IMR-90 (cell line): ENCODE results near the gene GRPEL2. TPM values are rescaled to one million over a fixed set of nuclear protein-coding genes. Genes with fewer than 3 reads are reported as not detected.

ENCODE experiments used
- ATAC-seq: fragments of 200-7000 bp; cut with Tn5 transposase; 2 replicates; pipeline ENCODE4 v1.9.1; 2020; ENCODE audit warnings: low read depth, mild to moderate bottlenecking, moderate library complexity
- BruUV-seq: library from RNA; stranded (reverse); fragments of 400-500 nt; replicated peaks from 2 replicates; lab custom pipeline; 2021; lab: Mats Ljungman, UMichigan
- CTCF ChIA-PET: fragments of 300-600 bp; formaldehyde crosslinking; extraction: SDS; loops from one replicate; lab custom pipeline; 2021; ENCODE audit warnings: antibody characterized with exemption; lab: Yijun Ruan, JAX
- POLR2A ChIA-PET: fragments of 300-600 bp; sonication (Branson Sonifier 250); formaldehyde crosslinking; loops from one replicate; lab custom pipeline; 2022; ENCODE audit warnings: antibody characterized with exemption; ENCODE audit not compliant: unreplicated experiment; lab: Charles Lee
- DNase-seq: peaks from one replicate; pipeline ENCODE4 v3.0.0; 2013
- H2AFZ ChIP-seq: replicated peaks from 2 replicates; pipeline ENCODE3; 2013; ENCODE audit warnings: low read length, mild to moderate bottlenecking; ENCODE audit not compliant: poor library complexity
- H2AK5ac ChIP-seq: 2 replicates; pipeline ENCODE4 v1.6.1; 2013; ENCODE audit warnings: low read depth, low read length, inconsistent platforms
- H2AK9ac ChIP-seq: replicated peaks from 2 replicates; pipeline ENCODE3; 2013; ENCODE audit warnings: mild to moderate bottlenecking, low read depth, low read length, moderate library complexity; ENCODE audit not compliant: poor library complexity
- H2BK120ac ChIP-seq: 2 replicates; pipeline ENCODE4 v1.6.1; 2013; ENCODE audit warnings: low read depth, low read length, inconsistent platforms
- H2BK15ac ChIP-seq: 3 replicates; pipeline ENCODE4 v1.6.1; 2013; ENCODE audit warnings: low read depth, low read length, inconsistent platforms
- H2BK20ac ChIP-seq: 2 replicates; pipeline ENCODE4 v1.6.1; 2013; ENCODE audit warnings: low read depth, mild to moderate bottlenecking, inconsistent platforms, low read length, moderate library complexity
- H2BK5ac ChIP-seq: 2 replicates; pipeline ENCODE4 v1.6.1; 2013; ENCODE audit warnings: mild to moderate bottlenecking, low read depth, low read length, inconsistent platforms; ENCODE audit not compliant: poor library complexity, severe bottlenecking
- H3K14ac ChIP-seq: replicated peaks from 2 replicates; pipeline ENCODE4 v1.6.1; 2013; ENCODE audit warnings: low read depth, low read length, inconsistent platforms
- H3K18ac ChIP-seq: 2 replicates; pipeline ENCODE4 v1.6.1; 2013; ENCODE audit warnings: low read depth, low read length, control low read depth
- H3K23ac ChIP-seq: 2 replicates; pipeline ENCODE4 v1.6.1; 2013; ENCODE audit warnings: low read depth, low read length, inconsistent platforms
- H3K27ac ChIP-seq: 2 replicates; pipeline ENCODE4 v1.5.1; 2013; ENCODE audit warnings: mild to moderate bottlenecking, control low read depth, low read length; ENCODE audit not compliant: insufficient read depth
- H3K27me3 ChIP-seq: 2 replicates; pipeline ENCODE4 v1.6.1; 2013; ENCODE audit warnings: low read length; ENCODE audit not compliant: control insufficient read depth, insufficient read depth
- H3K36me3 ChIP-seq: 2 replicates; pipeline ENCODE4 v1.6.1; 2013; ENCODE audit warnings: low read length, mixed read lengths; ENCODE audit not compliant: control insufficient read depth, insufficient read depth
- H3K4ac ChIP-seq: 2 replicates; pipeline ENCODE4 v1.6.1; 2013; ENCODE audit warnings: low read depth, low read length, inconsistent platforms
- H3K4me1 ChIP-seq: 2 replicates; pipeline ENCODE4 v1.6.1; 2013; ENCODE audit warnings: low read length, mixed read lengths; ENCODE audit not compliant: control insufficient read depth, insufficient read depth
- H3K4me2 ChIP-seq: 2 replicates; pipeline ENCODE4 v1.6.1; 2013; ENCODE audit warnings: low read depth, mild to moderate bottlenecking, control low read depth, low read length, moderate library complexity
- H3K4me3 ChIP-seq: 2 replicates; pipeline ENCODE4 v1.5.1; 2013; ENCODE audit warnings: low read depth, mild to moderate bottlenecking, control low read depth, low read length, moderate library complexity; ENCODE audit not compliant: insufficient read depth
- H3K56ac ChIP-seq: 2 replicates; pipeline ENCODE4 v1.6.1; 2013; ENCODE audit warnings: low read length, inconsistent platforms; ENCODE audit not compliant: insufficient read depth; ENCODE audit errors: extremely low read depth
- H3K79me1 ChIP-seq, 2 experiments: 2 replicates each; pipeline ENCODE4 v1.6.1; 2013; ENCODE audit warnings: low read length in 2 of 2, inconsistent platforms in 1 of 2, low read depth in 1 of 2
- H3K9ac ChIP-seq: 2 replicates; pipeline ENCODE4 v1.6.1; 2013; ENCODE audit warnings: low read depth, low read length, control low read depth
- H3K9me1 ChIP-seq: 2 replicates; pipeline ENCODE4 v1.6.1; 2013; ENCODE audit warnings: low read length, inconsistent platforms; ENCODE audit not compliant: insufficient read depth
- H3K9me3 ChIP-seq: 2 replicates; pipeline ENCODE4 v1.6.1; 2013; ENCODE audit warnings: low read length; ENCODE audit not compliant: control insufficient read depth, insufficient read depth
- H4K20me1 ChIP-seq: 2 replicates; pipeline ENCODE4 v1.6.1; 2013; ENCODE audit warnings: low read length, inconsistent platforms; ENCODE audit not compliant: insufficient read depth
- H4K5ac ChIP-seq: 2 replicates; pipeline ENCODE4 v1.6.1; 2013; ENCODE audit warnings: mild to moderate bottlenecking, low read depth, low read length, control low read depth
- H4K8ac ChIP-seq, 2 experiments: 2 replicates each; pipeline ENCODE4 v1.6.1; 2013; ENCODE audit warnings: low read depth in 2 of 2, low read length in 2 of 2, control low read depth in 1 of 2, inconsistent platforms in 1 of 2
- H4K91ac ChIP-seq: 2 replicates; pipeline ENCODE4 v1.6.1; 2013; ENCODE audit warnings: low read depth, low read length, inconsistent platforms; ENCODE audit not compliant: insufficient read depth
- BHLHE40 ChIP-seq: fragments of 150-350 bp; IDR thresholded peaks from 2 replicates; pipeline ENCODE4 v1.6.1; 2016; ENCODE audit warnings: mild to moderate bottlenecking, low read depth, low read length
- CEBPB ChIP-seq: IDR thresholded peaks from 2 replicates; pipeline ENCODE4 v1.6.1; 2012; ENCODE audit warnings: low read depth, low read length, improper control_type of control experiment
- CHD1 ChIP-seq: IDR thresholded peaks from 2 replicates; pipeline ENCODE4 v1.6.1; 2012; ENCODE audit warnings: low read depth, low read length, improper control_type of control experiment
- ELK1 ChIP-seq: fragments of 150-350 bp; IDR thresholded peaks from 2 replicates; pipeline ENCODE4 v1.6.1; 2016; ENCODE audit warnings: low read depth, mild to moderate bottlenecking, low read length, moderate library complexity, borderline replicate concordance
- FOS ChIP-seq: fragments of 150-350 bp; IDR thresholded peaks from 2 replicates; pipeline ENCODE4 v1.6.1; 2016; ENCODE audit warnings: low read depth, low read length
- MAZ ChIP-seq: IDR thresholded peaks from 2 replicates; pipeline ENCODE4 v1.6.1; 2012; ENCODE audit warnings: low read depth, mild to moderate bottlenecking, low read length, improper control_type of control experiment, moderate library complexity, borderline replicate concordance
- NFE2L2 ChIP-seq: fragments of 150-350 bp; IDR thresholded peaks from 2 replicates; pipeline ENCODE4 v1.6.1; 2016; ENCODE audit warnings: low read depth, mild to moderate bottlenecking, low read length
- POLR2A ChIP-seq: IDR thresholded peaks from 2 replicates; pipeline ENCODE4 v1.6.1; 2012; ENCODE audit warnings: mild to moderate bottlenecking, low read depth, low read length
- RAD21 ChIP-seq: IDR thresholded peaks from 2 replicates; pipeline ENCODE4 v1.6.1; 2012; ENCODE audit warnings: low read length, improper control_type of control experiment
- SMC3 ChIP-seq: fragments of 150-350 bp; IDR thresholded peaks from 2 replicates; pipeline ENCODE4 v1.6.1; 2016; ENCODE audit warnings: low read depth, mild to moderate bottlenecking, antibody characterized with exemption, low read length, moderate library complexity
- WGBS, 2 experiments: methylation state at CpG; one replicate each; pipeline versions ENCODE4 v1.1.5 to v1.1.7; 2013; ENCODE audit warnings: missing lambda C conversion rate in 2 of 2; ENCODE audit not compliant: insufficient read length in 1 of 2; ENCODE audit errors: extremely low coverage in 2 of 2; 5-methylcytosine and 5-hydroxymethylcytosine counted together
- dilution Hi-C: fragments of 300-500 bp; cut with HindIII; formaldehyde crosslinking; loops from one replicate; pipeline ENCODE4 v1.14.3; 2018; ENCODE audit warnings: low sequenced_read_pairs; ENCODE audit not compliant: unreplicated experiment
- in situ Hi-C: fragments of 300-500 bp; cut with MboI; formaldehyde crosslinking; loops from 3 replicates; pipeline ENCODE4 v1.14.3; 2019; ENCODE audit warnings: low sequenced_read_pairs, inconsistent platforms, mixed read lengths
- intact Hi-C: fragments of 100-400 bp; cut with micrococcal nuclease; formaldehyde crosslinking; loops from 2 replicates; pipeline ENCODE4 v1.10.0; 2022
- polyA plus RNA-seq, 3 experiments: library from polyadenylated mRNA; depleted of rRNA; stranded (reverse); fragments of >200 nt; gene quantifications; 2 replicates each; pipeline ENCODE4 v1.2.3, GENCODE V29; 2012; ENCODE audit warnings: low replicate concordance in 1 of 3
- total RNA-seq: library from RNA; depleted of rRNA; stranded (reverse); fragments of >200 nt; gene quantifications from 2 replicates; pipeline ENCODE4 v1.2.3, GENCODE V29; 2012

Gene GRPEL2
- total and polyA plus RNA-seq, 2 of the 4 experiments (the other 2 are of a cell fraction): 6.2 to 18.1 TPM

DNA sequence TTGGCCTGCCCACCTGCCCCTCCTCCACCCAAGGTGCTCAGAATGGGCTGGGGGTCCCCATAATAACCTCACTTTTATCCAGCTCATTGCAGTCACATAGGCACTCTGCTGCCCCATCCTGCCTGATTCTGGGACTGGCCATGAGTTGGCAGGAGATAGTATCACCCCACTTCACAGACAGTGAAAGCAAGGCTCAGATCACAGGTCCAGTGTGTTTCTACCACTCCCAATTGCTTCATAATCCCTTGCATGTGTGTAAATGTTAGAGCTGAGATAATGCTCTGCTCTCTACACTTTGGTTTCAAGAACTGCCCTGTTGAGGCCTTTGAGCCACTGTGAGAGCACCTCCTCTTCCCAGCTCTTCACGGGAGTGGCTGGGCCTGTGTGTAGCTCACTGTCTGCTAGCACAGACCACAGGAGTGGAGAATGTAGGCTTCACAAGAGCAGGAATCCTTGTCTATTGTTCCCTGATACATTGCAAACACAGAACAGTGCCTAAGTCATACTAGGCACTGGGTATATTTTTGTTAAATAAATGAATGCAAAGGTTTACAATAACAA is 20.9 kb downstream of the GRPEL2 start:
- Histone ChIP-seq H3K79me1 (no peaks in the 10 kb centered on the region; a peak in 1 of 4 replicates), H3K4me3 (no peak overlapping the region), H3K14ac (no peak overlapping the region), H3K9me1 (peaks cover 5% of the 10 kb centered on the region; the same call in 1 of the 2 replicates), H3K27ac (no peak overlapping the region), H4K8ac (no peak overlapping the region), H3K9ac (no peak overlapping the region), H2AFZ (no peak overlapping the region), H3K4me2 (no peak overlapping the region), H3K4me1 (0 out of 2 replicates have a peak, but pooled peaks cover 2% of the 10 kb centered on the region), H2AK5ac (no peak overlapping the region), H2AK9ac (no peak overlapping the region), H2BK5ac (no peak overlapping the region), H3K56ac (no peak overlapping the region), H2BK20ac (no peak overlapping the region), H3K4ac (no peak overlapping the region), H3K9me3 (no peaks in the 10 kb centered on the region), H4K91ac (no peak overlapping the region), H4K5ac (no peak overlapping the region), H4K20me1 (no peaks in the 10 kb centered on the region), H3K27me3 (no peaks in the 10 kb centered on the region), H2BK15ac (no peak overlapping the region), H2BK120ac (no peak overlapping the region), H3K18ac (no peak overlapping the region), H3K36me3 (no peaks in the 10 kb centered on the region), H3K23ac (0 out of 2 replicates have a peak overlapping the region, but pooled peaks have one; percentile 47)
- dilution Hi-C loops: no loop called here
- no TSS peak for BruUV-seq
- ChIA-PET POLR2A (no interaction called here), CTCF (interaction anchor here (0.5 to 2.3 kb wide), 4 partner anchors 8 to 195 kb away, joined by 3 to 14 read pairs (median 6); partner anchors contain the start of gene PCYOX1L)
- TF ChIP-seq ELK1: no peak
- no peak for TF ChIP-seq BHLHE40
- TF ChIP-seq POLR2A: no peak
- TF ChIP-seq CHD1: no peak
- no peak for TF ChIP-seq MAZ
- no peak for TF ChIP-seq NFE2L2
- no peak for TF ChIP-seq SMC3
- no peak for TF ChIP-seq FOS
- no peak for TF ChIP-seq CEBPB
- no peak for TF ChIP-seq RAD21
- intact Hi-C loops: loop anchor here (5.0 kb wide), 2 partner anchors 196 to 251 kb away; no protein-coding TSS in a partner anchor
- WGBS, 2 experiments: no CpG with 5 or more reads among the region's 1 CpG
- DNase-seq: no peak
- in situ Hi-C loops: no loop called here
- no peak for ATAC-seq
